Uterus (tissue), 2 donors: Measurements from ENCODE around the gene ERFL.

Experiments used
- CTCF ChIP-seq, 4 experiments: fragments of 200-600 bp in 2 of 4; fragments of 450-650 bp in 2 of 4; sonication (generic) in 2 of 4; IDR thresholded peaks; one replicate each; pipeline ENCODE4 v1.5.1; 2016 to 2019; ENCODE audit warnings: antibody characterized with exemption in 4 of 4, mild to moderate bottlenecking in 2 of 4, moderate library complexity in 1 of 4
- POLR2A ChIP-seq, 2 donors: fragments of 450-650 bp; IDR thresholded peaks; one replicate each; pipeline ENCODE4 v1.6.1; 2016; ENCODE audit warnings: antibody characterized with exemption in 2 of 2, mild to moderate bottlenecking in 1 of 2, moderate library complexity in 1 of 2

- TF ChIP-seq CTCF (IDR thresholded peaks at IDR 0.05) (no peak), POLR2A (IDR thresholded peaks at IDR 0.05) (no peak)
Observed at GRCh38 chr19:41906916-41907680, 21.2 kb downstream of the ERFL start.
